HG02798 (cell line): ENCODE results near the gene NUP214.
"Not testable (repeated sequence)": the region's sequence is repeated elsewhere in the genome, so short reads cannot be mapped to it uniquely, and the experiment has no call there.

Experiments used
- ATAC-seq: cut with Tn5 transposase; IDR thresholded peaks from one replicate; pipeline ENCODE4 v1.9.1; 2021; ENCODE audit warnings: mild to moderate bottlenecking; ENCODE audit not compliant: unreplicated experiment, poor library complexity

NUP214 gene

DNA sequence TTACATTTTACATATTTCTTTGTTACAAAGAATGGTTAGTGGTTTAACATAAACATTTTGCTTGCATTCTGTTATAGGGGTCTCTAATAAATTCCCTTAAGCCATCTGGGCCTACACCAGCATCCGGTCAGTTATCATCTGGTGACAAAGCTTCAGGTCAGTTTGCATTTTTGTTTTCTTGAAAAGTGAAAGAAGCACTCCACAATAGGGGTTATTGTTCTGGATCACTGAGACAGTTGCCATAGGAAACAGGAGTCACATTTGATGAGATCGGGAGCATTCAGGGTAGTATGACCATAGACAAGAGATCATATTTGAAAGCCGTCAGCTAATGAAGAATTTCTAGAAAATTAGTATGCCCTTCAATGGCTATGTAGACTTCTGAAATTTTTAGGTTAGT, 63.6 kb downstream of the NUP214 start:
- no peak for ATAC-seq

DNA sequence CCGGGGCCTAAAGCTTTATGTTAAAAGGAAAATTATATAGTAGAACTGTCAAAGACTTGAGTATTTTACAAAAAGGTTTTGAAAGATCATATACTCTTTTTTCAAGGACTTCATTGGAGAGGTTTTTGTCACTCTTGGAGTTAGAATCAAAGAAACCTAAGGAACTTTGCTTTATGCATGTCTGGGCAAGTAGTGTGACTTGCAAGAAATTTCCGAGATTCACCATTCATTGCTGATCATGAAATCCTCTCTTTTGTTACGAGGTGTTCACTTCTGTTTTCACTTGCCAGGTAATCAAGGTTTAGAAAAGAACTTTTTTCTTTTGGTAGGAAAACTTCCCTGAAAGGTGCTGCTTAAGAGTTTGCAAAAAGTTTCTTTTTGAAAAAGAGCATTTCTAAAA, 64.8 kb downstream of the NUP214 start:
- ATAC-seq = no peak

DNA sequence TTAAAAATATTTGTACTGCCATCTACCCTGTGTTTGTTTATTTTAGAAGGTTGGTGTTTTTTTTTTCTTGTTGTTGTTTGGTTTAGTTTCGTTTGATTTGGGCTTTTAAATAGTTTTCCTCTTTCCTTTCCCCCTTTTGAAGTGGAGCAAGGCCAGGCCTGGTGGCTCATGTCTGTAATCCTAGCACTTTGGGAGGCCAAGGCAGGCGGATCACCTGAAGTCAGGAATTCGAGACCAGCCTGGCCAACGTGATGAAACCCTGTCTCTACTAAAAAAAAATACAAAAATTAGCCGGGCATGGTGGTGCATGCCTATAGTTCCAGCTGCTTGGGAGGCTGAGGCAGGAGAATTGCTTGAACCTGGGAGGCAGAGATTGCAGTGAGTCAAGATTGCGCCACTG, 65.6 kb downstream of the NUP214 start:
- not testable (repeated sequence) for ATAC-seq

DNA sequence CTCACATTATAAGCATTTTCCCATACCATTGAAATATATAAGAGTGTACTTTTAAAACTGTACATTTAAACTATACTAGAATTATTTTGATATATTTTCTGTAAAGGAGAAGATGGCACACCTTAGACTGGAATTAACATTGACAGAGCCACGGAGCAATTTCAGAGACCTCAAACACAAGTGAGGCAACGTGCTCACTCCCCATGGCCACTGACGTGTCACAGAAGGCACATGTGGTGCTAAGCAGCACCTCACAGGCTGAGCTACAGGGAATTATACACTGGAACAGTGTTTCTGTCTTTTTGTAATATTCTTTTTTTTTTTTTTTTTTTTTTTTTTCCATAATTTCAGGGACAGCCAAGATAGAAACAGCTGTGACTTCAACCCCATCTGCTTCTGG, 66.5 kb downstream of the NUP214 start:
- no peak for ATAC-seq

DNA sequence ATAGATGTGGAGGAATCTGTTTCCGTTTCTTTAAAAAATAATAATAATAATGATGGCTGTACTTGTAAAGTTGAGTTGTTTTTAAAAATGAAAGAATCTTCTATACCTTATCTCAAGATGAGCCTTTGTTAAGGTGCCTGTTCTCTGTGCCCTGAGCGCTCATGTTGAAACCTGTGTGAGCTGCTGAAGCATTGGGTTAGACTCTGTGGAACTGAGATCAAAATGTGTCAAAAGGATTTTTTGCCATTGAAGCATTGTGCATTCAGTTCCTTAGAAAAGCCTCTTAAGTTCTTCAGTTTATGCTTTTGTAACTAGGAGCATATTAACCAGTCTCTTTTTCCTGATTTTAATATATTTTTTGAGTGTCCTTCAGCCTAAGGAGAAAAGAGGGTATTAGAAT, 67.7 kb downstream of the NUP214 start:
- ATAC-seq = no peak

DNA sequence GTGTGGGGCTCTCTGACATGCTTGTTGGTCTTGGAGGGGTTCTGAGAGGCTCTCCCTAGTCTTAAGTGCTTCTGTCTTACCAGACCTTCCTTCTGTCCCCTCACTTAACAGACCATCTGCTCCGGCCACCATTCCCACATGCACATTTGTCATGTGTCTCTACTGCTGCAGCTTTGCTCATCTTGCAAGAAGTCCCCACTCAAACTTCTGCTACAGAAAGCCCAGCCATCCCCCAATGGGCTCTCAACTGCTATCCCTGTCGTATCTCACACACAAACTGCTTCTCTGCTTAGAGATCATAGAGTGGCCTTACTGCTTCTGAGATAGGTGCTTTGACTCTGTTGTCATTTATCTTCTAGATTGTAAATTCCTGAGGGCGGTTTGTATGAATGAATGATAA, 69.4 kb downstream of the NUP214 start:
- no peak for ATAC-seq

DNA sequence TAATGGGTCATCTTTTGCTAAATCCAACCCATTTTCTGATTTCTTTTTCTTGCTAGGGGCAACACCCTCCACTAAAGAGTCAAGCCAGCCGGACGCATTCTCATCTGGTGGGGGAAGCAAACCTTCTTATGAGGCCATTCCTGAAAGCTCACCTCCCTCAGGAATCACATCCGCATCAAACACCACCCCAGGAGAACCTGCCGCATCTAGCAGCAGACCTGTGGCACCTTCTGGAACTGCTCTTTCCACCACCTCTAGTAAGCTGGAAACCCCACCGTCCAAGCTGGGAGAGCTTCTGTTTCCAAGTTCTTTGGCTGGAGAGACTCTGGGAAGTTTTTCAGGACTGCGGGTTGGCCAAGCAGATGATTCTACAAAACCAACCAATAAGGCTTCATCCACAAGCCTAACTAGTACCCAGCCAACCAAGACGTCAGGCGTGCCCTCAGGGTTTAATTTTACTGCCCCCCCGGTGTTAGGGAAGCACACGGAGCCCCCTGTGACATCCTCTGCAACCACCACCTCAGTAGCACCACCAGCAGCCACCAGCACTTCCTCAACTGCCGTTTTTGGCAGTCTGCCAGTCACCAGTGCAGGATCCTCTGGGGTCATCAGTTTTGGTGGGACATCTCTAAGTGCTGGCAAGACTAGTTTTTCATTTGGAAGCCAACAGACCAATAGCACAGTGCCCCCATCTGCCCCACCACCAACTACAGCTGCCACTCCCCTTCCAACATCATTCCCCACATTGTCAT, 72.0 kb downstream of the NUP214 start:
- ATAC-seq = no peak

DNA sequence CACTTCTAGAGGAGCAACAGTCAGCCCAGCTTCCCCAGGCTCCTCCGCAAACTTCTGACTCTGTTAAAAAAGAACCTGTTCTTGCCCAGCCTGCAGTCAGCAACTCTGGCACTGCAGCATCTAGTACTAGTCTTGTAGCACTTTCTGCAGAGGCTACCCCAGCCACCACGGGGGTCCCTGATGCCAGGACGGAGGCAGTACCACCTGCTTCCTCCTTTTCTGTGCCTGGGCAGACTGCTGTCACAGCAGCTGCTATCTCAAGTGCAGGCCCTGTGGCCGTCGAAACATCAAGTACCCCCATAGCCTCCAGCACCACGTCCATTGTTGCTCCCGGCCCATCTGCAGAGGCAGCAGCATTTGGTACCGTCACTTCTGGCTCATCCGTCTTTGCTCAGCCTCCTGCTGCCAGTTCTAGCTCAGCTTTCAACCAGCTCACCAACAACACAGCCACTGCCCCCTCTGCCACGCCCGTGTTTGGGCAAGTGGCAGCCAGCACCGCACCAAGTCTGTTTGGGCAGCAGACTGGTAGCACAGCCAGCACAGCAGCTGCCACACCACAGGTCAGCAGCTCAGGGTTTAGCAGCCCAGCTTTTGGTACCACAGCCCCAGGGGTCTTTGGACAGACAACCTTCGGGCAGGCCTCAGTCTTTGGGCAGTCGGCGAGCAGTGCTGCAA, 72.8 kb downstream of the NUP214 start:
- ATAC-seq = no peak

DNA sequence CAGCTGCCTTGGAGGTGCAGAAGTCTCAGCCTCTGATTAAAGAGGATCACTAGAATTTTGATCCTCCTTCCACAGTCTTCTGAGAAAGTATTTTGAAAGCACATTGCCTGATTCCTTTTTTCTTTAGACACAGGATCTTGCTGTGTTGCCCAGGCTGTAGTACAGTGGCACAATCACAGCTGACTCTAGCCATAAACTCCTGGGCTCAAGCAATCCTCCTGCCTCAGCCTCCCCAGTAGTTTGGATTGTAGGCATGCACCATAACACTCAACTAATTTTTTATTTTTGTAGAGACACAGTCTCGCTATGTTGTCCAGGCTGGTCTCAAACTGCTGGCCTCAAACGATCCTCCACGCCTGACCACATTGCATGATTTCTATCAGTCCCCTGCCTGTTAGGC, 76.5 kb downstream of the NUP214 start:
- ATAC-seq = no peak

DNA sequence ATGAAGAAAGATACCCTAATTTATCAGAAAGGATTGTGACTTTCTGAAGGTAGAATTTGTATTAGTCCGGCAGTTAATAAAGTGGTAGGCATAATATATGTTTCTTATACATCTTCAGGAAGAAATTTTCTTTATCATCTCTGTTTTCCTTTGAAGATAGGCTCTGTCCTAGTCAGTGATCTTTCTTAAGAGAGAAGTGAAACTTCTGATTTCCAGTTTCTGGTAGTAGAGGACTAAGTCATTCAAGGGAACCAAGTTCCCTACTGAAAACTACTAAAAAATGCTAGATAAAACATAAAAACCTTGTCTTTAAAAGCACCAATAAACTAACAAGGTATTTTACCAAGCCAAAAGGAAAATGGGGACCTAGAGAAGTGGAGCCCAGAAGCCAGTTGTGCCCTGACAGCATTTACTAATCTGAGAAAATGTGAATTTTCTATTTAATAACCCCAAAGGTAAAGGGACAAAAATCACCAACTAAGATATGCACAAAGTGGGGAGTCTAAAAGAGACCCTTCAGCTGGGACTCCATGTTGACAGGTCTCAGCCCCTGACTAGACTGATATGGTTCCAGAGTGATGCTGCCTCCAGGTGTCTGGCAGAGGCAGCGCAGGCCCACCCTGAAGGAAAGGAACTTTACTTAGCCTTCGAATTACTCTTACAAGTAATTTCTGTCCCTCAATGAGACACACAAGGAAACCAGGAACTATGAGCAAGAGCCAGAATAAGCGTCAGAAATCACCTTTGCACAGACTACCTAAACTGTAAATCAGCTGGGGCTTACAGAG, 78.2 kb downstream of the NUP214 start:
- ATAC-seq = no peak

DNA sequence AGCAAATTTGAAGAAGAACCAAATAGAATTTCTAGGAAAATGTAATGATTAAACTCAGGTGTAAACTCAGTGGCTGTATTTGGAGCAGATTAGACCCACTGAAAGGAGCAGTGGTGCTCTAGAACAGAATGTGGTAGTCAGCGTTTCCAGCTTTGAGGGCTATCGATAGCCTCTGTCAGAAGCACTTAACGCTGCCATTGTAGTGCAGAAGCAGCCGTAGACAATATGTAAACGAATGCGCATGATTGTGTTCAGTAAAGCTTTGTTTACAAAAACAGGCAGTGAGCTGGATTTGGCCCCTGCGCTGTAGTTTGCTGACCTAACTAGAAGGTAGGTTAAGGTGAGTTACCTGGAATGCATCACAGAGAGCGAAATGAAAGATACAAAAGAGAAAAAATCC, 78.9 kb downstream of the NUP214 start:
- ATAC-seq = no peak

DNA sequence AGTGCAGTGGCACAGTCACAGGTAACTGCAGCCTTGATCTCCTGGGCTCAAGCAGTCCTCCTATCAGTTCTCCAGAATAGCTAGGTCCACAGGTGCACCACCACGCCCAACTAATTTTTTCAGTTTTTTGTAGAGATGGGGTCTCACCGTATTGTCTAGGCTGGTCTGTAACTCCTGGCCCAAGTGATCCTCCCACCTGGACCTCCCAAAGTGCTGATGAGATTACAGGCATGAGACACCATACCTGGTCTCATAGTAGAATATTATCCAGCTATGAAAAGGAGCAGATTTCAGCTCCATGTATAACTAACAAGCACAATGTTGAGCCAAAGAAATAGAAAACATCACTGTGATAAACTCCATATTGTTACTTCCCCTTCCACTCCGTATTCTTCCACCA, 81.1 kb downstream of the NUP214 start:
- ATAC-seq = no peak

DNA sequence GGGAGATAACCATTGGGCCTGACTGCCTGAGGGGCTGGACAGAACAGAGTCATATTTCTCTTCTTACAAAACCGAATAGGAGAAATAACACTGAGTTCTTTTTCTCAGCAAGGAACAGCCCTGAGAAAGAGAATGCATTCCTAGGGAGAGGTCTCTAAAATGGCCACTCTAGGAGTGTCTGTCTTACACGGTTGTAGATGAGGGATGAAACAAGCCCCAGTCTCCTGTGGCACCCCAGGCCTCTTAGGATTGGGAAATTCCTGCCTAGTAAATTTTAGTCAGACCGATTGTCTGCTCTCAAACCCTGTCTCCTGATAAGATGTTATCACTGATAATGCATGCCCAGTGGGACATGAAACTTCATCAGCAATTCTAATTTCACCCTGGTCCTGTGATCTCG, 86.5 kb downstream of the NUP214 start:
- not testable (repeated sequence) for ATAC-seq

DNA sequence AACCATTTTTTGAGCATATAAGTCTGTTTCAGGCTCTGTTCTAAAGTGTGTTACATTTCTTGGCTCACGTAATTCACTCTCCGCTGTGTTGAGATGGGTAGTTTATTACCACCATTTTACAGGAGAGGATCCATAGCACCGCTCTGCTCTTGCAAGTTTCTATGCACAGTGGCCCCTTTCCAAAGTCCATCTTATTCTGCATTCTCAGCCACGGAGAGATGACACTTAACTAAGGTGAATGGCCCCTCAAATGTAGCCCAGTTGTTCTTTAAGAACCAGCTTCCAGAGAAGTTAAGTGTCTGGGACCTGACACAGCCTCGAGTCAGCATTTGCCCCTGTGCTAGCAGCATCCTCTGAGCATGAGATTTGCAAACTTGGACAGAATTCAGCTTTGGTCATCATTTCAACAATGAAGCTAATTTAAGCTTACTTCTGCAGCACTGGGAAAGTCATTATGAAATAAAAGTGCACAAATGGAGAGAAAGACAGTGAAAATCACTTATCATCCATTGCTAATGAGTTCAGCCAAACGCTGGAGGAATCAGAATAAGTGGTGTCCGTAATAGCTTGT, 89.0 kb downstream of the NUP214 start:
- no peak for ATAC-seq

DNA sequence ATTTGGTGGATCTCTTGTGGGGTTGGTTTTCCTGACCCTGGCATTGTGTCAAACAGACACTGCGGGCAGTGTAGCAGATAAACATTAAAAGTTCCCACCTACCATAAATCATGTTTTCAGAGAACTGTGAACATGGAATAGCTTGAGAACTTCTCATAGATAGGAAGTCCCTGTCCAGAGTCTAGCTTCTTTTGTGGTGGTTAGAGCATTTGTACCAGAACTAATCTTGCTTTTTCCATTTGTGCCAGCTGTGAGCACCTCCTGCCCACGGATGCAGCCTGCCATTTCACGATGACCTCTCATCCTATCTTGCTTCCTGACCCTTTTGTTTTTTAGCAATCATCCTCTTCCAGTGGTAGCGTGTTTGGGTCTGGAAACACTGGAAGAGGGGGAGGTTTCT, 89.5 kb downstream of the NUP214 start:
- no peak for ATAC-seq

DNA sequence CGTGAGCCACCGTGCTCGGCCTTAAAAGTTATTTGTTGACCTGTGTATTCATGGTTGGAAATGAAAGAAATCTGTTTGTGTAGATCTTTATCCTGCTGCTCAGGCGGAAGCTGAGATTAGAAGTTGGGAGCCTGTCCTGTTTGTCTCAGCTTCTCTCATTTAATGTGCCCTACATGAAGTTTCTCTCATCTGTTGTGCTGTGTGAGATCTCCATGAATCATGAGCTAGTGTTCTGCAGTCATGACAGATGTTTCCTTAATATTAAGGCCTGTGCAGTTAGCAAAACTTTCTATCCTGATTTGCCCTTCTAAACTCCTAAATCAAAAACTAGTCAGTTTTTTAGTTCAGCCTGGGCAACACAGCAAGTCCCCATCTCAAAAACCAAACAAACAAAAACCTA, 91.4 kb downstream of the NUP214 start:
- ATAC-seq = no peak

DNA sequence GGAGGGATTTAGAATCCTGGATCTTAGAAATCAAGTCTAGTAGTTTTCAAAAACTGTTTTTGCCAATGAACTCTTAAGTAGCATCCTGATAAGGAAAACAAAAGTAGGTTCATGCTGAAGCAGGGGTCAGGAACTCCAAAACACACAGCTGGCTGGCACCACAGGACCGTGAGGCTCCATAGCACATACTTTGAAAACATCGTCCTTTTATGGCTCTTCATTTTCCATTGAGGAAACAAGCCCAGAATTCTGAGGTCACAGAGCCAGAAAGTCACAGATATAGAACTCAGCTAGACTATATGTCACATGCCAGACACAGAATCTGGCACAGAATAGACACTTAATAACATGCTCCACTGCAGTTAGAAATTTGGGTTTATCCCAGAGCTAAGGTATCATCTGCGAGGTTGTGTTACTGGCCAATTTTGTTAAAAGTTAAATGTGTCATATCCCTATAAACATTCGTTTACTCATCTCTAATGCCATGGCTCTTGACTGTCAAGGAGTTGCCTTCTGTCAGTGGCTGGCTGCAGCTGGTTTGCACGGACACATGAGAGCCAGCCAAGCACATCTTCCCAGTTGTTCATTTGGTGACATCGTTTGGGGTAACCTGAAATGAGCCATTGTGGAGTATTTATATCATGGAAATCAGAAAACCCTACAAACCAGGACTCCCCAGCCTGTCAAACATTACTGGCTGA, 92.1 kb downstream of the NUP214 start:
- no peak for ATAC-seq

DNA sequence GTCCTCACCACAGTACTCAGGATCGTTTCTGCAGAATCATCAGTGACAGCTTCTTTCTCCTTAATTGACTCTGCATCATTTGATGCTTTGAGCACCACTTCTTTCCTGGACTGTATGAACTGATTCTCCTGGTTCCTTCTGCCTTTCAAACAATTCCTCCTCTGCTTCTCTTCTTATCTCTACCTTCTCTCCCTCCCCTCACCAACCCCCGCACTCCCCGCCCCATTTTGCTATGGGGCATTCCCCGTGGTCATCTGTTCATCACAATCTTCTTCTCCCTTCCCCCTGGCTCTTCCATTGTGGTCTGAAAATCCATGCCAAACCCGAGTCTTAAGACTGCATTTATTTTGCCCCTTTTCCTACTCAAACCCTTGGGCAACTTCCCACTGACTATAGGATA, 93.0 kb downstream of the NUP214 start:
- ATAC-seq = no peak

DNA sequence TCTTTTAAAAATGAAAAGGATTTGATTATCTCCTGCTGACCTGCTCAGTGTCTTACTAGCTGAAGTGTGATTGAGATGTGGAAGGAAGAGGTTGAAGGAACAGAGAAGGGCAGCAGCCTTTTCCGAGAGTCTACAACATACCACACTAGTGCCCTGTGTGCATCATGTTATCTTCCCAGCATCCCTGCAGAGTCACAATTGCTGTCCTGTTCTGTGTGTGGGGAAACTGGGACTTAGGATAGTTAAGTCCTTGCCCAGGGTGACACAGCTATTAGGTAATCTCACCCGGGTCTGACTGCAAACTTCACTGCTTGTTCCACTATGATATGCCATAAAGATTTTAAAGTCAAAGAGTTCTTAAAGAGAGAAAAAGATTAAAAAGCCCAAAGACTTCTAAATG, 95.1 kb downstream of the NUP214 start:
- no peak for ATAC-seq

DNA sequence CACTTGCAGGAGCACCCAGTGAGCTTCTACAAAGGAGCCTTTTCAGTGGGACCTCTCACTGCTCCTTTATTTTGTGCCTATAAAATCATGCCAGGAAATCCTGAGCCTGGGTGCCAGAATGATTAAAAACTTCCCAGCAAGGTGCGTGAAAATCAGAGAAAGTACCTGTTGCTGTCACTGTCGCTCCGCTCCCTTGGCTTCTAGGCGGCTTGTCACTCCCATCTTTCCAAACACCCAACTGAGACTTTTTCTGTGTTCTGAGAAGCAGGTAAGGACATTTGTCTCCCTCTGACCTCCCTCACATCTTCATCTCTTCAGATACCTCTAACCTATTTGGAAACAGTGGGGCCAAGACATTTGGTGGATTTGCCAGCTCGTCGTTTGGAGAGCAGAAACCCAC, 97.1 kb downstream of the NUP214 start:
- no peak for ATAC-seq
